GM12864 (cell line): Measurements from ENCODE around the gene FLYWCH1.

ENCODE experiments used
- DNase-seq: peaks from one replicate; pipeline ENCODE4 v3.0.0-alpha.2; 2011; ENCODE audit warnings: low read depth
- H3K4me3 ChIP-seq: 2 replicates; pipeline ENCODE4 v1.5.1; 2011; ENCODE audit warnings: mild to moderate bottlenecking, low read depth, low read length, control low read depth
- TF ChIP-seq, protein P1 (sequence below): IDR thresholded peaks from 2 replicates; pipeline ENCODE4 v1.5.1; 2011; ENCODE audit warnings: low read depth, mild to moderate bottlenecking, moderate library complexity, low read length, control low read depth, inconsistent platforms; ENCODE audit errors: missing control alignments

The FLYWCH1 gene

DNA sequence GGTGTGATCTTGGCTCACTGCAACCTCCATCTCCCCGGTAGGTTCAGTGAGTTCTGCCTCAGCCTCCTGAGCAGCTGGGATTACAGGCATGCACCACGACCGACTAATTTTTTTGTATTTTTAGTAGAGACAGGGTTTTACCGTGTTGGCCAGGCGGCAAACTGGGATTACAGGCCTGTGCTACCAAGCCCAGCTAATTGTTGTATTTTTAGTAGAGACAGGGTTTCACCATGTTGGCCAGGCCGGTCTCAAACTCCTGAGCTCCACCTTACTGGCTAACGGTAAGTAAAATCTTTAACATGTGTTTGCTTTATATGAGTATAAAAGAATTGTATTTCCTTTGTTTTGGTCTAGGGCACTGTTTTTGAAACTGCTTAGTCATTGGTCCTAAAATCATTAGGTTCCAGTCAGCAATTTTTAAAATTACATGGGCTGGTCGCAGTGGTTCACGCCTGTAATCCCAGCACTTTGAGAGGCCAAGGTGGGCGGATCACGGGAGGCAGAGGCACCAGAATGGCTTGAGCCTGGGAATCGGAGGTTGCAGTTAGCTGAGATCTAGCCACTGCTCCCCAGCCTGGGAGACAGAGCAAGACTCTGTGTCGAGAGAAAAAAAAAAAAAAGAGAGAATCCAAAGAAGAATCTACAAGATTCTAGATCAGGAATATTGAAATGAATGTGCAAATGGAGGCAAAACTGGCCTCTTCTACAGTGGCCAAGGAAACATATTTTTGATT is 3.6 kb downstream of the FLYWCH1 start:
- DNase-seq, result no peak
- no peak overlapping the region for H3K4me3 ChIP-seq
- TF ChIP-seq, protein P1, sequence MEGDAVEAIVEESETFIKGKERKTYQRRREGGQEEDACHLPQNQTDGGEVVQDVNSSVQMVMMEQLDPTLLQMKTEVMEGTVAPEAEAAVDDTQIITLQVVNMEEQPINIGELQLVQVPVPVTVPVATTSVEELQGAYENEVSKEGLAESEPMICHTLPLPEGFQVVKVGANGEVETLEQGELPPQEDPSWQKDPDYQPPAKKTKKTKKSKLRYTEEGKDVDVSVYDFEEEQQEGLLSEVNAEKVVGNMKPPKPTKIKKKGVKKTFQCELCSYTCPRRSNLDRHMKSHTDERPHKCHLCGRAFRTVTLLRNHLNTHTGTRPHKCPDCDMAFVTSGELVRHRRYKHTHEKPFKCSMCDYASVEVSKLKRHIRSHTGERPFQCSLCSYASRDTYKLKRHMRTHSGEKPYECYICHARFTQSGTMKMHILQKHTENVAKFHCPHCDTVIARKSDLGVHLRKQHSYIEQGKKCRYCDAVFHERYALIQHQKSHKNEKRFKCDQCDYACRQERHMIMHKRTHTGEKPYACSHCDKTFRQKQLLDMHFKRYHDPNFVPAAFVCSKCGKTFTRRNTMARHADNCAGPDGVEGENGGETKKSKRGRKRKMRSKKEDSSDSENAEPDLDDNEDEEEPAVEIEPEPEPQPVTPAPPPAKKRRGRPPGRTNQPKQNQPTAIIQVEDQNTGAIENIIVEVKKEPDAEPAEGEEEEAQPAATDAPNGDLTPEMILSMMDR, result no peak

DNA sequence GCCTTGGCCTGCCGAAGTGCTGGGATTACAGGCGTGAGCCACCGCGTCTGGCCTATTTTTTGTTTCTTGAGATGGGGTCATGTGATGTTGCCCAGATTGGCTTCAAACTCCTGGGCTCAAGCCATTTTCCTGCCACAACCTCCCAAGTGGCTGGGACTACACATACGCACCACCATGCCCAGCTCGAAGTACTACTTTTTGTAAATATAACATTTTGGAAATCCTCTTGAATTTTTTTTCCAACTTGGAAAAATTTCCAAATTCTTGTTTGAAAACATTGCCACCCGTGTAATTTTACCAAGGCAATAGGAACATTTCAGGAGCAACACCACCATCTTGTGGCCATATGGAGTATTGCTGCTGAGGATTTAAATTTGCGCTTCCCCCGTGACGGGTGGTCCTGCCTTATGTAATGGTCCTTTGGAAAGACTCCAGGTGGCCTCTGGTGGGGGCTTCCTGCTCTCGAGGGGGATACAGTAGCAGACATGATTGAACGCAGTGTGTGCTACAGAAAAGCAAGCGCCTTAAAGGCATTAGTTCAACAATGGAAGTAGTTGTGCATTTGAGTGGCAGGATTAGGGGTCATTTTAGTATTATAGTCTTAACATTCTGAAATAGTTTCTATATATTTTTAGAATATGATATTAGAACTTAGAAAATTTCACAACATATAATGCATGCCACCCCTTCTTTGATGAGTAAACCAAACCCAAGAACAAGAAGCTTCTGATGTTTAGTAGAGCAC is 8.0 kb downstream of the FLYWCH1 start:
- no peak overlapping the region for H3K4me3 ChIP-seq
- no peak for DNase-seq
- TF ChIP-seq, protein P1, result peak; percentile 79

DNA sequence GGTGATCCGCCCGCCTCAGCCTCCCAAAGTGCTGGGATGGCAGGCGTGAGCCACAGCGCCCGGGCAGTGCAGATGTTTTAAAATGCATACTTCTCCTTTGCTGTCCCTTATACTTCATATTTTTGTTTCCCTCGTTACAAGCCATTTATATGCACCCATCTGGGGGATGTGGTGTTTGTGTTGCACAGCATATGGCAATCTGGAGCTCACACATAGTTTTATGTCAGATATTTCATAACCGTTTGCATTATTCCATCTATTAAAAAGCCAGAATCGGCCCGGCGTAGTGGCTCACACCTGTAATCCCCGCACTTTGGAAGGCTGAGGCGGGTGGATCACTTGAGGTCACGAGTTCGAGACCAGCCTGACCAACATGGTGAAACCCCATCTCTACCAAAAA is 11.8 kb downstream of the FLYWCH1 start:
- TF ChIP-seq, protein P1, result no peak
- DNase-seq, result no peak
- H3K4me3 ChIP-seq, result no peak overlapping the region

DNA sequence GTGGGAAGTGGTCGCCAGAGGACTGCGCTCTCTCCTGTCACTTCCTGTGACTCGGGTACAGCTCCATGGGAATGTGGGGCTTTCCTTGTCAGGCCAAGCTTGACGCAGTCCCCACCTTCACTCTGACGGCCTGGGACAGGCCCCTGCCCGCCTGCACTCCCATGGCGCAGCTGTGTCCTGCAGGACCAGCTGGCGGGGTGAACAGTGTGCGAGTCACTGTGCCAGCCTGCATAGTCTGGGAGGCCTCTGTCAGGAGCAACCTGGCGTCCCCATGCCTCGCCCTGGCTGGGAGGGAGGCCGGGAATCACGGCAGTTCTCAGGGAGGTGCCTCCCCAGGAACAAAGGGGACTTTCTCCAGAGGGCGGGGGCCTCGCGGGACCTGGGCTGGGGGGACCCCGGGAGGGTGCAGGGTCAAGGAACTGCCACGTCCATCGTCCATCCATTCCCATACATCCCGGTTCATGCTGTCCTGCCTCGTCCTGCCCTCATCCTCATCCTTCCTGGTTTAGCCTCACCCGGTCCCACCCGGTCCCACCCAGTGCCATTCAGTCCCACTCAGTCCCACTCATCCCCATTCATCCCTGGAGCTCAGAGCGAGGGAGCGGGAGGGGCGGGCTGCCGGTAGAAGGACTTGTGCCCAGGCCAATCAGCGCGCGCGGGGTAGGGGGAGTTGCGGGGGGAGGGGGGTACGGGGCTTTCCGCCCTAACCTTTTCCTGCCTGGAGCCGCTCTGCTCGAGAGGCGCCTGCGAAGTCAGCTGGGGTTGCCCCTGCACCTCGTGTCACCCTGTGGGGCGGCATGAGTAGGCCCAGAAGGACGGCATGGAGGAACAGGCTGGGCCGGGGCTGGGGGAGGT is 13.4 kb downstream of the FLYWCH1 start:
- TF ChIP-seq, protein P1, result no peak
- H3K4me3 ChIP-seq, result no peak overlapping the region
- no peak for DNase-seq

DNA sequence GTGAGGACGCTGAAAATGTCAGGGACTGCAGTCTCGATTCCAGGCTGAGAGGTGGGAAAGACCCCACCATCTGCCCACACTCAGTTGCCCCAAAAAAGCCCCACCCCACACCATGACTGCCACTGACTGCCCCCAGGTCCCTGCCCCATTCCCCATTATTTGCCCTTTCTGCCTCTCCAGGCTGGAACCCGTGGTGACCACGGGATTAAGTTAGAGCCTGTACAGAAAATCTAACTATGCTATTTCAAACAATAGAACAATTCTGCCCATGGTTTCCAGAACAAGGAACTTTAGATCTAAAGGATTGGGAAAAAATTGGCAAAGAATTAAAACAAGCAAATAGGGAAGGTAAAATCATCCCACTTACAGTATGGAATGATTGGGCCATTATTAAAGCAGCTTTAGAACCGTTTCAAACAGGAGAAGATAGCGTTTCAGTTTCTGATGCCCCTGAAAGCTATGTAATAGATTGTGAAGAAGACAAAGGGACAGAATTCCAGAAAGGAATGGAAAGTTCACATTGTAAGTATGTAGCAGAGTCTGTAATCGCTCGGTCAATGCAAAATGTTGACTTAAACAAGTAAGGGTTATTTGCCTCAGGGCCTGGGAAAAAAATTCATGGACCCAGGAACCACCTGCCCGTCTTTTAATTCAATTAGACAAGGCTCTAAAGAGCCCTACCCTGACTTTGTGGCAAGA is 14.4 kb downstream of the FLYWCH1 start:
- TF ChIP-seq, protein P1, result no peak
- DNase-seq, result no peak
- H3K4me3 ChIP-seq, result no peak overlapping the region

DNA sequence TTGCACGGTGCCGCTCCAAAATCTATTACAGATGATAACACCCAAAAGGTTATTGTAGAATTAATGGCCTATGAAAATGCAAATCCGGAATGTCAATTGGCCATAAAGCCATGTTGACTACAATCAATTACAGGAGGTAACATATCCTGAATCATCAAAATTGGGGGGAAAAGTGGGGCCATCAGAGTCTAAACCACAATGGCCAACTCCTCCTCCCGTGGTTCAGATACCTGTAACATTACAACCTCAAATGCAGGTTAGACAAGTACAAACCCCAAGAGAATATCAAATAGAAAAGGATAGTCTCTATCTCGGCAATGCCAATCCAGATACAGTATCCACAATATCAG is 14.9 kb downstream of the FLYWCH1 start:
- DNase-seq, result no peak
- no peak overlapping the region for H3K4me3 ChIP-seq
- TF ChIP-seq, protein P1, result no peak
